HG03432 (cell line): ENCODE measurements around the gene BRS3.

ENCODE experiments used
- ATAC-seq: cut with Tn5 transposase; IDR thresholded peaks from one replicate; pipeline ENCODE4 v1.9.1; 2021; ENCODE audit warnings: mild to moderate bottlenecking, moderate library complexity; ENCODE audit not compliant: unreplicated experiment

Gene BRS3

DNA sequence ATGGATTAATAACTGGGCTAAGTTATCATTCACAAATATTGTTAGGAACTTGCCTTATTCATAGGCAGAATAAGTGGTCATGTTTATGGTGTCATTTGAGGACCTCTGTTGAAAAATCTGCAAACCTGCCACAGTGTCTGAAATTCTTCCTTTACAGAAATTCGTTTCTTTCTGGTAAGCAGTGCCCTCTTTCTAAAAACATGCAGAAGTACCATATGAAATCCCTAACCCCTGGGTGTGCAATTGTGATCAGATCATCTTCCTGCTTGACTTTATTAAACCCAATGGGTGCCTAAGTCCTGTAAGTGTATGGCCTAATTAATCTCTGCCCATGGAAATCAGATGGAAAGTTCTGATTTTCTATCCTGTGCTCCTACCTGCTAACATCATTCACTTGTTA, 5.3 kb downstream of the BRS3 start:
- no peak for ATAC-seq

- no peak for ATAC-seq
Observed at GRCh38 chrX:136495043-136495442, 7.3 kb downstream of the BRS3 start.

DNA sequence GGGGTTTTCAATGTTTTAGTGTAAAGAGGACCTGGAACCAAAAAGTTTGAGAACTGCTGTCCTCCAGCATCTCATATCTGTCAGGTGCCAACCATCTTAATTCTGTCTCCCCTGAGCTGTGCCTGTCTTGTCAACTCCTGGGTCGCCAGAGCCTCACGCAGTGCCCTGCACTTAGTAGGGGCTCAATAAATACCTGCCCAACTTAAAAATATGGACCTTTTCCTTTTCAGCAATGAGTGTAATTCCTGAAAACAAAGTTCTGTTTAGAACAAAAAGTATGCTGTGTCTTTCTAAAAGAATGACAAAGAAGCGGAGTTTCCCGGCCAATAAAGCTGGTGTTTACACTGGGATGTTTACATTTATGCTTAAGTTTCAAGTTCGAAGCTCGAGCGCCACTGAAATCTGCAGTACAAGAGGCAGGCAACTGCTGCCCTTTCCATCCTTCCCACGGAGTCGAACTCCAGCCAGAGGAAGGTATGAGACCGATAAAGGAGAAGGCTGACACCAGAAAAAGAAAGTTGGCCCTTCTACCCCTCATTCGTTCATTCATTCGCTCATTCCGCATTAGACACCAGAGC, 8.5 kb downstream of the BRS3 start:
- ATAC-seq: no peak

DNA sequence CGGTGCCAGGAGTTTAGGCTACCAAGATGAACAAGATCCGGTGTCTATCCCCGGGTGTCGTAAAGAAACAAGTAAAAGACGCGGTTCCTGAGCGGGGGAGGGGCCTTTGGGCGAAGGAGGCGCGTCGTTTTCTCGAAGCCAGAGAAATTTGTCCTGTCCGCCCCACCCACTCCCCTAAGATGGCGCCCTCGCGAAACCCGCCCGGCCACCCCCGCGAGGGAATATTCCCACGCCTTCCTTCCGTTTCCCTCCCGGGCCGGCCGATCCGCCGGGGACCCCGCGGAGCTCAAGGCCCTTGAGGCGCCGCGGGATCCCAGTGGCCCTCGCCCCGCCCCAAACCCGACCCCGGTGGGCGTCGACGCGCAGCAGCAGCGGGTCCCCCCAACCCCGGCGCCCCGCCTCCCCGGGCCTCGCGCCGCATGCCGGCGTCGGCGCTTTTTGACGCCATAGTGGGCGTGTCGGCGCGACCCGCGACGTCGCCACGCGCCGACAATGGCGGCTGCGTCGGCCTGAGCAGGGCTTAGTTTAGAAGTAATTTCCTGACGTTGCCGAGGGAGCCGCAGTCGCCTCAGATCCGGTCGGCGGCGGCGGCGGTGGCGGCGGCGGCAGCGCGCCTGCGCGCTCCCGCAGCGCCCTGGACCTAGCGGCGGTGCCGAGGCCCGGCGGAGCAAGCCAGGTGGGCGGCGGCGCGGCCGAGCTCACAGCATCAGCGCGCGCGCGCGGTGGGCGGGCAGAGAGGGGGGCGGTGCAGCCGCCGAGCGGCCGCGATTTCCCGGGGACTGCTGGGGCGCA, 9.2 kb downstream of the BRS3 start:
- ATAC-seq: peak; percentile 85

DNA sequence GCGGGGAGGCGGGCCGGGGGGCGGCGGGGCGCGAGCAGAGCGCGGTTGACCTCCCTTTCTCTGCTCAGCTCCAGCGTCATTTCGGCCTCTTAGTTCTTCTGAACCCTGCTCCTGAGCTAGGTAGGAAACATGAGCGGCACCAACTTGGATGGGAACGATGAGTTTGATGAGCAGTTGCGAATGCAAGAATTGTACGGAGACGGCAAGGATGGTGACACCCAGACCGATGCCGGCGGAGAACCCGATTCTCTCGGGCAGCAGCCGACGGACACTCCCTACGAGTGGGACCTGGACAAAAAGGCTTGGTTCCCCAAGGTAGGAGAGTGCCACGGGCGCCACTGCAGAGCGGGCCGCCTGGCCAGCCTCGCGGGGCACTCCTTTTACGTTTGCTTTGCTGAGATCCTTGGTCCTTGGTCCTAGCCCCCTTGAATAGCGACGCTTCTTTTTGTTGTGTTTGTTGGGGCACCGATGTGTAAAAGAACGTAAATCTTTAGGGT, 9.9 kb downstream of the BRS3 start, which contains the start of gene HTATSF1:
Gene HTATSF1 (plus strand): TSS at position 37 of the 497 bp plus-strand sequence. CDS start 93 bp downstream, at position 130.
- no peak for ATAC-seq

GRCh38 chrX:136519069-136519468, 31.3 kb downstream of the BRS3 start:
- ATAC-seq: no peak

DNA sequence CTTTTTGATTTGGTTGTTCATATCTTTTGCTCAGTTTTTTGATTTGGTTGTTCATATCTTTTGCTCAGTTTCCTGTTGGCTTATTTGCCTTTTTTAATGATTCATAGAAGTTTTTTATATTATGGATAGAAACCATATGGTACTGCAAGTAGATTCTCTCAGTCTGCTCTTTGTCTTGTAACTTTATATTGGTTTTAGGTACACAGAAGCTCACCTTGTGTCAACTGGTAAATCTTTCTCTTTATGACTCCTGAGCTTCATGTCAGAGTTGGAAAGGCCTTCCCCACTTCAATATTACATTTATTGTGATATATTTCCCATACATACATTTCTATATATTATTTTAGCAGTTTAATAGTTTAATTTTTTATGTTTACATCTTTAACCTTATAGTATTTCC, 36.0 kb downstream of the BRS3 start:
- ATAC-seq: no peak

- no peak for ATAC-seq
Observed at GRCh38 chrX:136525738-136526606, 38.2 kb downstream of the BRS3 start.

GRCh38 chrX:136528645-136529315, 41.0 kb downstream of the BRS3 start:
- ATAC-seq: no peak

- ATAC-seq: no peak
Observed at GRCh38 chrX:136529795-136530194, 42.0 kb downstream of the BRS3 start.

- no peak for ATAC-seq
Observed at GRCh38 chrX:136531951-136532350, 44.2 kb downstream of the BRS3 start, which contains the start of gene VGLL1. Gene VGLL1, plus strand, starts transcription at chrX:136532215. Its CDS starts 3,806 bp downstream, at chrX:136536021.

GRCh38 chrX:136534131-136534530, 46.4 kb downstream of the BRS3 start:
- ATAC-seq: no peak

DNA sequence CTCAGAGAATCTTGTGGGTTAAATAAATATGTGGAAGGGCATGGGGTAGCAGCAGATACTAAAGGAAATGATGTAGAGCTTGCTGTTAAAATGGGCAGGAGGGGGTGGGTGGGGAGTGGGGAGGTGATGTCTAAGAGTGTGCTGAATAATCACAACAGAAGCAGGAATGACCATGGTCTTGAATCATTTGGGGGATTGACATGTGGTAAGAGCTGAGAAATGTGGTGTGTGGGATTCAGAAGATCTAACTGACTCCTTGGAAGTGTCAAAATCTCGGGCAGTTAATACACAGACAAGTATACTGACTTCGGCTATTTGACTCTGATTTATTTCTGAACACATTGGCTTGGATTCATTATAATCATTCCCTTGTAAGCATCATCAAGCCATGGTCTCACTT, 51.1 kb downstream of the BRS3 start:
- ATAC-seq: no peak

- no peak for ATAC-seq
Observed at GRCh38 chrX:136540226-136540625, 52.5 kb downstream of the BRS3 start.

DNA sequence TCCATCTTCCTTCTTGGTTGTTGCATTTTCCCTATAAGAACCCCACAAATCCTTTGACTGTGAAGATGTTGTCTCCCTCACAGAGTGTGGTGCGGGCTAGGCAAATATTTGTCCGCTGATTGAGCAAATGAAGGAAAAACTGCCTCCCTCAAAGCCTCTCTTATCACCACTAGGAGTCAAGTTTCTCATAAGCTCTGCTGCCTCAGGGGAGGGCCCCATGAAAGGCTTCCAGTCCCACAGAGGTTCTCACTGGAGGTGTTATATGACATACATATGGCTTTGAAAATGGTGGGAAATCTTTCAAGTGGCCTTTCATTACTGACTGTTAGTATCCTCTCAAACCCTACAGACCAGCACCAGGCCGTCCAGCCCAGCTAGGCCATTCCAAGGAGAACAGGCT, 53.5 kb downstream of the BRS3 start:
- no peak for ATAC-seq

- ATAC-seq: no peak
Observed at GRCh38 chrX:136542281-136542680, 54.5 kb downstream of the BRS3 start.
